Cardiac fibroblast (primary cell): Measurements from ENCODE around the gene NISCH.

Source experiments
- DNase-seq, 2 donors: peaks; one replicate each; pipeline versions ENCODE4 v3.0.0 to v3.0.0-alpha.2; 2010; ENCODE audit warnings: low read depth in 2 of 2
- H3K4me3 ChIP-seq, 2 donors: replicated peaks in 1 of 2; 1 replicate in 1 of 2; 2 replicates in 1 of 2; pipeline ENCODE4 v1.5.1; 2011; ENCODE audit warnings: low read depth in 2 of 2, low read length in 2 of 2, mild to moderate bottlenecking in 2 of 2, moderate library complexity in 1 of 2
- CTCF ChIP-seq: IDR thresholded peaks from one replicate; pipeline ENCODE4 v1.5.1; 2011; ENCODE audit warnings: low read depth, mild to moderate bottlenecking, low read length, inconsistent platforms

The NISCH gene

GRCh38 chr3:52443268-52443610, 12.2 kb upstream of the NISCH start:
- no peak overlapping the region for H3K4me3 ChIP-seq
- DNase-seq = no peak
- TF ChIP-seq CTCF = no peak

DNA sequence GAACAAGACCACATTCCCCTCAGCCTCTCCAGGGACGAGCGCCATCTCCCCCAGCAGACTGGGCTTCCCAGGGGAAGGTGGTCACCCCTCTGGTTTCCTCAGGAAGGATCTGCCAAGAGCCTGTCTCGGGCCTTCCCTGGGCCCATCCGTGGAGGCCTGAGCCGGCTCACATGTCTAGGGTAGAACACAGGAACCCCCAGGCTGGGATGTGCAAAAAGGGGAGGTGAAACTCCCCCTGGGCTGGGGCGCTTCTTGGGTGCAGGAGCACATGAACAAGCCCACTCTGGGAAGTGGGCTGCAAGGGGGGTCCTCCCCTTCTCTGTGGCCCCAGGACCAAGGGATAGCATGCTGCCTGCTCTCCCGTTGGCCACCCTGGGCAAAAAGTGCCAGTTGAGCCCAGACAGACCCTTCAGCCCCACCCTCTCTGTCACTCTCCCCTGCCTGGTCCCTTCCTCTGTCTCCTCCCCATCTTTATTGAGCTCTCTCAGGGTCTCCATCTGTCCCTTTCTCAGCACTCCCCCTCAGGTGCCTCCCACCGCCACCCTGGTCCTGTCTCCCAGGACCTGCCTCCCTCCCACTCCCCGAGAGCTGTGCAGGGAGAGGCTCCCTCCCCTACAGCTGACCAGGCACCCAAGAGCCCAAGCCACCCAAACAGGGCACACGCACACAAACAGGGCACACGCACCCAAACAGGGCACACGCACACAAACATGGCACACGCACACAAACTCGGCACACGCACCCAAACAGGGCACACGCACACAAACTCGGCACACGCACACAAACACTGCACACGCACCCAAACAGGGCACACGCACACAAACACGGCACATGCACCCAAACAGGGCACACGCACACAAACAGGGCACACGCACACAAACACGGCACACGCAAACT, 11.4 kb upstream of the NISCH start:
- TF ChIP-seq CTCF = no peak
- DNase-seq = no peak
- no peak overlapping the region for H3K4me3 ChIP-seq

GRCh38 chr3:52444860-52445793, 10.3 kb upstream of the NISCH start, which contains the start of gene SEMA3G:
SEMA3G (minus strand) TSS chr3:52445103; CDS start chr3:52445027, 76 bp downstream.
- peak; percentile 41 to 61 for DNase-seq
- no peak within 1 kb of the TSS for H3K4me3 ChIP-seq
- peak; percentile 59 for TF ChIP-seq CTCF

GRCh38 chr3:52446042-52446441, 9.4 kb upstream of the NISCH start:
- no peak for DNase-seq
- H3K4me3 ChIP-seq = no peak overlapping the region
- no peak for TF ChIP-seq CTCF

GRCh38 chr3:52446631-52447511, 8.5 kb upstream of the NISCH start:
- H3K4me3 ChIP-seq = no peak overlapping the region
- peak; percentile 100 for TF ChIP-seq CTCF
- DNase-seq = peak; percentile 56 to 70
